Stomach (tissue), 9 donors: Measurements from ENCODE around the gene LITAFD. TPM values are rescaled to one million over a fixed set of nuclear protein-coding genes. Genes with fewer than 3 reads are reported as not detected.

ENCODE experiments used
- DNase-seq, 2 donors: peaks; one replicate each; pipeline versions ENCODE4 v3.0.0 to v3.0.0-alpha.2; 2013 to 2019
- H3K27ac ChIP-seq, 5 donors: fragments of 200-600 bp in 4 of 5; sonication (generic) in 4 of 5; one replicate each; pipeline ENCODE4 v1.5.1; 2013 to 2019; ENCODE audit warnings: mild to moderate bottlenecking in 1 of 5, moderate library complexity in 1 of 5
- H3K27me3 ChIP-seq, 3 donors: fragments of 200-600 bp; sonication (generic); one replicate each; pipeline ENCODE4 v1.5.1; 2017 to 2019; ENCODE audit warnings: mixed run types in 1 of 3
- H3K36me3 ChIP-seq, 4 donors: fragments of 200-600 bp; sonication (generic); 1 replicate in 3 of 4; 2 replicates in 1 of 4; pipeline ENCODE4 v1.5.1; 2016 to 2019
- H3K4me1 ChIP-seq, 4 donors: fragments of 200-600 bp; sonication (generic); one replicate each; pipeline ENCODE4 v1.5.1; 2016 to 2019
- H3K4me3 ChIP-seq, 4 donors: fragments of 200-600 bp; sonication (generic) in 3 of 4; one replicate each; pipeline ENCODE4 v1.5.1; 2016 to 2019; ENCODE audit warnings: mild to moderate bottlenecking in 1 of 4
- H3K9me3 ChIP-seq, 4 donors: fragments of 200-600 bp; sonication (generic); one replicate each; pipeline ENCODE4 v1.5.1; 2016 to 2019
- EP300 ChIP-seq: sonication (generic); formaldehyde crosslinking; IDR thresholded peaks from one replicate; pipeline ENCODE4 v1.6.1; 2017; ENCODE audit warnings: antibody characterized with exemption
- POLR2A ChIP-seq, 4 donors: fragments of 450-650 bp; IDR thresholded peaks; one replicate each; pipeline ENCODE4 v1.6.1; 2016; ENCODE audit warnings: antibody characterized with exemption in 4 of 4, control low read depth in 2 of 4, mild to moderate bottlenecking in 1 of 4, moderate library complexity in 1 of 4
- POLR2AphosphoS5 ChIP-seq, 3 donors: sonication (generic); formaldehyde crosslinking; IDR thresholded peaks; one replicate each; pipeline ENCODE4 v1.6.1; 2016; ENCODE audit warnings: antibody characterized with exemption in 3 of 3
- WGBS, 5 donors: extraction: QIAGEN DNeasy Blood & Tissue Kit in 3 of 5; methylation state at CpG; one replicate each; pipeline versions ENCODE4 v1.1.5 to v1.1.7; 2013 to 2018; 5-methylcytosine and 5-hydroxymethylcytosine counted together
- intact Hi-C: fragments of 100-400 bp; cut with DNase I; formaldehyde crosslinking; loops from one replicate; pipeline ENCODE4 v1.15.1; 2023; ENCODE audit warnings: low total_unique reads
- polyA plus RNA-seq, 3 donors: library from polyadenylated mRNA; stranded (reverse); fragments of 200-250 nt; gene quantifications; one replicate each; pipeline ENCODE4 v1.2.3, GENCODE V29; 2013
- total RNA-seq, 5 donors: library from RNA; depleted of rRNA; stranded (reverse); fragments of >200 nt; gene quantifications; one replicate each; pipeline versions ENCODE4 v1.1.0 to v1.2.3, GENCODE V29; 2014 to 2016
- TF ChIP-seq, protein P1 (sequence below), 7 experiments: fragments of 450-650 bp in 4 of 7; fragments of 200-600 bp in 3 of 7; sonication (generic) in 3 of 7; IDR thresholded peaks; one replicate each; pipeline ENCODE4 v1.5.1; 2016 to 2019; ENCODE audit warnings: antibody characterized with exemption in 7 of 7, control low read depth in 2 of 7, mild to moderate bottlenecking in 1 of 7
- donor health status: healthy with polysubstance abuse.
- donor health status: Bipolar disorder and iron deficiency.
- donor health status: healthy.

The LITAFD gene
- total and polyA plus RNA-seq, 8 donors = not detected

DNA sequence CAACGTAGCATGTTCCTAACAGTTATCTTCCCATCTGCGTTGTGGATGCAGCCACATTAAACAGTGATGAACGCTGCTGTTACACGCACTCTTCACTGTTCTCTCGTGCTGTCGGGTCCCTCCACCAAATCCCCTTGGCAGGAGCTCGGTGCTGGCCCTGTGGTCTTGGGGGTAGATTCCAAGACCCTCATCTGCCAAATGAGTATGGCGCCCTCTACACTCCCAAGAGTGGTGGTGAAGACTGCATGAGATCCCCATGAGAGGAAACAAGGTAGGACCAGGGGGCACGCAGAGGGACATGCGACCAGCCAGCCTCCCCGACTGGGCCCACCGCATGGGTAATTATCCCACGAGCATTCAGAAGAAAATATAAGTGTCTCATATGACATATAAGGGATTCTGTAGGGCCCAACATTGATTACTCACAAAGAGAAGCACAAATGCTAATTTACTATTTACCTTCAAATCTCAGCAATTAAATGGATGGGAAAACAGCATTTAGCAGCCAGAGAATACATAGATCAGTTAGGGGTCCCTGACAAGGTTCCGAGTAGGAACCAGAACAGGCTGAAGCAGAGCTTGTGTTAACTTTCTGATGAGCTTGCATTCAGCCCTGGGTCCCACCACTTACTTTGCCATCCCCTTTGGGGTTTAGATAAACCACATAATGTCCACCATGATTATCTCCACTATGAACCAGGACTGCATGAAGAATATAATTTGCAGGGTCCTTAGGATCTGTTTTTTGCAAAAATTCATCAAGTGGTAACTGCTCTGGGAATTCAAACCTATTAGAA lies 23.8 kb downstream of the LITAFD start:
- peaks cover 2 to 15% (median 5%) of the 10 kb centered on the region in 4 donors for H3K4me1 ChIP-seq
- 85 to 89% (median 89%) methylated on average over 14 of the region's 14 CpGs for WGBS, 5 donors
- H3K36me3 ChIP-seq = peaks cover 62 to 100% (median 100%) of the 10 kb centered on the region in 4 donors
- H3K9me3 ChIP-seq = no peaks in the 10 kb centered on the region
- intact Hi-C loops = no loop called here
- no peak overlapping the region for H3K4me3 ChIP-seq
- TF ChIP-seq, protein P1, sequence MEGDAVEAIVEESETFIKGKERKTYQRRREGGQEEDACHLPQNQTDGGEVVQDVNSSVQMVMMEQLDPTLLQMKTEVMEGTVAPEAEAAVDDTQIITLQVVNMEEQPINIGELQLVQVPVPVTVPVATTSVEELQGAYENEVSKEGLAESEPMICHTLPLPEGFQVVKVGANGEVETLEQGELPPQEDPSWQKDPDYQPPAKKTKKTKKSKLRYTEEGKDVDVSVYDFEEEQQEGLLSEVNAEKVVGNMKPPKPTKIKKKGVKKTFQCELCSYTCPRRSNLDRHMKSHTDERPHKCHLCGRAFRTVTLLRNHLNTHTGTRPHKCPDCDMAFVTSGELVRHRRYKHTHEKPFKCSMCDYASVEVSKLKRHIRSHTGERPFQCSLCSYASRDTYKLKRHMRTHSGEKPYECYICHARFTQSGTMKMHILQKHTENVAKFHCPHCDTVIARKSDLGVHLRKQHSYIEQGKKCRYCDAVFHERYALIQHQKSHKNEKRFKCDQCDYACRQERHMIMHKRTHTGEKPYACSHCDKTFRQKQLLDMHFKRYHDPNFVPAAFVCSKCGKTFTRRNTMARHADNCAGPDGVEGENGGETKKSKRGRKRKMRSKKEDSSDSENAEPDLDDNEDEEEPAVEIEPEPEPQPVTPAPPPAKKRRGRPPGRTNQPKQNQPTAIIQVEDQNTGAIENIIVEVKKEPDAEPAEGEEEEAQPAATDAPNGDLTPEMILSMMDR (IDR thresholded peaks at IDR 0.05) = no peak
- TF ChIP-seq EP300 (no peak), POLR2AphosphoS5 (IDR thresholded peaks at IDR 0.05) (no peak), POLR2A (IDR thresholded peaks at IDR 0.05) (no peak)
- DNase-seq = no peak
- no peaks in the 10 kb centered on the region for H3K27me3 ChIP-seq
- no peak overlapping the region for H3K27ac ChIP-seq

DNA sequence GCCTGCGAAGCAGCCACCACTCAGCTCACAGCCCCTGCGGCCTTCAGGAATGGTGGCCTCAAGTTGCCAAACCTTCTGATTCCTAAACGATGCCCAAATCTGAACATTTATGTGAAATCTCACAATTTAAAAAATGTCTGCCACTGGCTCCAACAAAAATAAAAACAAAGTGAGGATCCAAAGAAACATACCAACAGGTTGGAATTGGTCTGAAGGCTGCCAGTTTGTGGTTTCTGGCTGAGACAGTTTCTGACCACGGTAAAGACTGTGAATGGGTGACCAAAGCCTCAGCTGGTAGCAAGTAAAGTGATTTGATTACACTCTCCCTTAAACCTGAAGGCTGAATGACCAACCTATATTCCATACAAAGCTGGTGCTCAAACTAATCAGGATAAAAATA lies 24.9 kb downstream of the LITAFD start:
- intact Hi-C loops = no loop called here
- DNase-seq = no peak
- WGBS, 5 donors = 81 to 89% (median 85%) methylated on average over 4 of the region's 4 CpGs
- Histone ChIP-seq H3K4me1 (peaks cover 11 to 26% (median 14%) of the 10 kb centered on the region in 4 donors), H3K27me3 (no peaks in the 10 kb centered on the region), H3K9me3 (no peaks in the 10 kb centered on the region), H3K27ac (no peak overlapping the region), H3K4me3 (no peak overlapping the region), H3K36me3 (peaks cover 59 to 100% (median 100%) of the 10 kb centered on the region in 4 donors)
- TF ChIP-seq, protein P1 (IDR thresholded peaks at IDR 0.05) = no peak
- TF ChIP-seq EP300 (no peak), POLR2AphosphoS5 (IDR thresholded peaks at IDR 0.05) (no peak), POLR2A (IDR thresholded peaks at IDR 0.05) (no peak)

DNA sequence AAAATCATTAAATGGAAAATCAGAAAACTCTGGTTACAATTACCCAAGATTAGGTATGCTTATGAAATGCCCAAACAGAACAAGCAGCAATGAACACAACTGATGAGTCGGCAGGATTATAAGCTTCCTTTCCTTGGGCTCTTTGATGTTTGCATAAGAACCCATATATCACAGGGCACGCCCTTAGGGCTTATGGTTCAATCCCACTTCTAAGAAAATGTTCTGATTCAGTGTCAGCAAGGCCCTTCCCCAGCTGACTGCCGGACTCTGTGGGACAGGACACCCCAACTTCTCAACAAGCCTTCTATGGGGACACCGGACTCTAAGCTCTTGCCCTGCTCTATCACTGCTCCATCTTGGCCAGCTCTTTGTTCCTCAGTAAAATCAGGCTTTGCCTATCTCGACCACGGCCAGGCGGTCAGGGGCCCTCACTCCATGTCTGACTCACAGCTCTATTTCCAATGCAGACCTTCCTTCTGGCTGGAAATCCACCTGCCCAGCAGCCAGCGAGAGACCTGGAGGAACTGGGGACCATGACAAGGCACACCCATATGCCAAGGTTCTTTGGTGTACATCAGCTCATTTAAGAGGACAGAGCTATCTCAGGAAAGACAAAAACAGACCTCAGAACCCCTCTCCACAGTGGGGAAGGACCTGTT lies 26.8 kb downstream of the LITAFD start:
- H3K4me1 ChIP-seq = peaks cover 11 to 42% (median 23%) of the 10 kb centered on the region in 4 donors
- no peaks in the 10 kb centered on the region for H3K9me3 ChIP-seq
- no peaks in the 10 kb centered on the region for H3K27me3 ChIP-seq
- no peak for DNase-seq
- WGBS, 5 donors = 49 to 74% (median 63%) methylated on average over 8 of the region's 8 CpGs
- no peak for TF ChIP-seq POLR2A (IDR thresholded peaks at IDR 0.05)
- TF ChIP-seq, protein P1 (IDR thresholded peaks at IDR 0.05) = no peak
- TF ChIP-seq EP300 = no peak
- no peak for TF ChIP-seq POLR2AphosphoS5 (IDR thresholded peaks at IDR 0.05)
- no peak overlapping the region for H3K4me3 ChIP-seq
- H3K27ac ChIP-seq = peak overlapping the region in 1 of 5 donors; percentile 14
- H3K36me3 ChIP-seq = peaks cover 41 to 100% (median 99%) of the 10 kb centered on the region in 4 donors
- intact Hi-C loops = no loop called here

DNA sequence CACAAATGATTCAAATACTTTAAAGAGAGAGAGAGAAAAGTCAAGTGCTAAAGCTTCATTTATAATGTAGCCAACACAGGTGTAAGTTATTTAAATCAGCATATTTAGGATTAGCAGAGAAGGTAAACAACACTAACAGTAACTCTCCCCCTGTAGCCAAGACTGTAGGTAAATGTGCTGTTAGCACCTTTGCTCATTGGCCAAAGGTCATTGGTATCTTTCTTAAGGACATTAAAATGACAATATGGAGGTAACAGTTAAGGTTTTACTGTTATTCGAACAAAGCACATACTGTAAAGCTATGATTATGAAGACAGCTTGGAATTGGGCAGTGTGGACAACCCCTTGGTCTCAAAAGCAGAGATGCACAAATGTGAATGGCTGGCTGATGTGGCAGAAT lies 28.7 kb downstream of the LITAFD start:
- 68 to 89% (median 79%) methylated on average over 1 of the region's 1 CpG for WGBS, 5 donors
- no peak for DNase-seq
- peaks cover 31 to 100% (median 98%) of the 10 kb centered on the region in 4 donors for H3K36me3 ChIP-seq

More for the DNA sequence above, 28.7 kb downstream of the LITAFD start:
- Histone ChIP-seq H3K9me3 (no peaks in the 10 kb centered on the region), H3K4me3 (no peak overlapping the region), H3K27me3 (no peaks in the 10 kb centered on the region), H3K27ac (peak overlapping the region in 2 of 5 donors; percentile 32 to 35), H3K4me1 (peaks cover 17 to 61% (median 34%) of the 10 kb centered on the region in 4 donors)
- TF ChIP-seq, protein P1 (IDR thresholded peaks at IDR 0.05) = no peak
- no peak for TF ChIP-seq EP300
- no peak for TF ChIP-seq POLR2AphosphoS5 (IDR thresholded peaks at IDR 0.05)
- no peak for TF ChIP-seq POLR2A (IDR thresholded peaks at IDR 0.05)
- intact Hi-C loops = no loop called here
